ENCODE data around the gene IL18. TPM values are rescaled to one million over a fixed set of nuclear protein-coding genes. Genes with fewer than 3 reads are reported as not detected.

The IL18 gene
- polyA plus RNA-seq, 4 donors, result 18.6 to 74.0 (median 46.1) TPM

DNA sequence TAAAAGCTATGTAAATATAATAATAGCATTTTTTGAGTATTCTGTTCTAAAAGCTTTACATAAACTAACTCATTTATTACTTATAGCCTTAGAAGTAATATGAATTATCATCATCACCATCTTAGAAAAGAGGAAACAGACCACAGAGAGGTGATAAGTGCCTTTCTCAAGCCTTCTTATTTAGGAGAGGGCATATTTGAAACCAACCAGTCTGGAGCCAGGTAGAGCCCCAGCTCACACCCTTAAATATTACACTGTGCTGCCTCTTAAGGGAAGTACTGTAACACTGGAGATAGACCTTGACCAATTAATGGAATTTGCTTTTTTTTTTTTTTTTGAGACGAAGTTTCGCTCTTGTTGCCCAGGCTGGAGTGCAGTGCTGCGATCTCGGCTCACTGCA lies 13.7 kb upstream of the IL18 start:
- Histone ChIP-seq H3K4me3 (ENCODE audit: low read depth in 1 of 3, low read length in 3 of 3) (no peak overlapping the region), H3K9me3 (ENCODE audit: control insufficient read depth in 2 of 2, insufficient read depth in 1 of 2, low read depth in 1 of 2, low read length in 1 of 2) (no peaks in the 10 kb centered on the region), H3K36me3 (ENCODE audit: control insufficient read depth in 3 of 3, insufficient read depth in 2 of 3, low read depth in 1 of 3, low read length in 3 of 3) (no peaks in the 10 kb centered on the region), H3K27ac (ENCODE audit: low read depth in 1 of 3, low read length in 2 of 3) (no peak overlapping the region), H3K27me3 (ENCODE audit: control insufficient read depth in 3 of 3, insufficient read depth in 3 of 3, low read length in 3 of 3) (no peaks in the 10 kb centered on the region), H3K4me1 (ENCODE audit: control insufficient read depth in 3 of 3, insufficient read depth in 2 of 3, low read depth in 1 of 3, low read length in 2 of 3) (peaks cover 3 to 11% (median 3%) of the 10 kb centered on the region in 3 donors)
- WGBS, 3 donors, result 77 to 81% (median 81%) methylated on average over 4 of the region's 4 CpGs
- no peak for DNase-seq
- no peak for FAIRE-seq

DNA sequence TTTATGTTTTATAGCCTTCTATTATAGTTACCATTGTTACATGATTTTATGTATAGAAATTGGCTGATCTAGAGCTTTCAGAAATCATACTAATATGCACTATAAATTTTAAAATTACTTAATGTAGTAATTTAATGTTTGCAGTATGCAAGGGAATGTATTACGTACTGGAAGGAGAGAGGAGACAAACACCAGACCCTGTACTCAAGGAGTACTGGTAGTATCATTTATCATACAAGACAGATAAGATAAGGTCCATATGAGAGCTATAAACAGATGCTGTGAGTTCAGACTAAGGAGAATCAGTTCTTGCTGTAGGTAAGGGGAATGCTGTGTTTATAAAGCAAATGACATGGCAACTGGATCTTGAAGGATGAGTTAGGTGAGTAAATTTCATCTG lies 12.2 kb upstream of the IL18 start:
- no peaks in the 10 kb centered on the region for H3K36me3 ChIP-seq (ENCODE audit: control insufficient read depth in 3 of 3, insufficient read depth in 2 of 3, low read depth in 1 of 3, low read length in 3 of 3)
- H3K27me3 ChIP-seq (ENCODE audit: control insufficient read depth in 3 of 3, insufficient read depth in 3 of 3, low read length in 3 of 3), result no peaks in the 10 kb centered on the region
- WGBS, 3 donors, result 50 to 65% (median 52%) methylated on average over 1 of the region's 1 CpG
- FAIRE-seq (no peak), DNase-seq (peak in 1 of 2 donors; percentile 49)
- H3K27ac ChIP-seq (ENCODE audit: low read depth in 1 of 3, low read length in 2 of 3), result peak overlapping the region in 1 of 3 donors; percentile 80
- H3K4me3 ChIP-seq (ENCODE audit: low read depth in 1 of 3, low read length in 3 of 3), result no peak overlapping the region
- H3K9me3 ChIP-seq (ENCODE audit: control insufficient read depth in 2 of 2, insufficient read depth in 1 of 2, low read depth in 1 of 2, low read length in 1 of 2), result no peaks in the 10 kb centered on the region
- peaks cover 3 to 11% (median 3%) of the 10 kb centered on the region in 3 donors for H3K4me1 ChIP-seq (ENCODE audit: control insufficient read depth in 3 of 3, insufficient read depth in 2 of 3, low read depth in 1 of 3, low read length in 2 of 3)

DNA sequence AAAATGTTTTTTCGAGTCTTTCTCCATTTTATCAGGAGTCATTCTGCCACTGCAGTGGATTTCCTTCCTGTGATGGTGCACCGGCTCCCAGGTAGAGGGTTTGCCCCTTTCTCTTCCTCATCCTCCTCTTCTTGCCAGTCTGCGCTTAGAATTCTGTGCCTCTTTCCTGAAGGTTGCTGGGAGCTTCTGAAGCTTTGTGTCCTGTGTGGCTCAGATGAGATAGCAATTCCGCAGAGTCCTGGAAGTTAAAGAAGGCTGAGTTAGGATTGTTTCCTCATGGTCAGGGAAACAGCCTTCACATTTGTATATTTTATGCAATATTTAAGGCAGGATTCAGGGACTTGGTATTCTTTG lies 11.7 kb upstream of the IL18 start:
- H3K36me3 ChIP-seq (ENCODE audit: control insufficient read depth in 3 of 3, insufficient read depth in 2 of 3, low read depth in 1 of 3, low read length in 3 of 3), result no peaks in the 10 kb centered on the region
- 13 to 16% (median 15%) methylated on average over 4 of the region's 4 CpGs for WGBS, 3 donors
- peak overlapping the region in 1 of 3 donors; percentile 49 for H3K4me3 ChIP-seq (ENCODE audit: low read depth in 1 of 3, low read length in 3 of 3)
- FAIRE-seq (no peak), DNase-seq (no peak)
- no peaks in the 10 kb centered on the region for H3K9me3 ChIP-seq (ENCODE audit: control insufficient read depth in 2 of 2, insufficient read depth in 1 of 2, low read depth in 1 of 2, low read length in 1 of 2)
- H3K27me3 ChIP-seq (ENCODE audit: control insufficient read depth in 3 of 3, insufficient read depth in 3 of 3, low read length in 3 of 3), result no peaks in the 10 kb centered on the region
- peaks cover 3 to 11% (median 3%) of the 10 kb centered on the region in 3 donors for H3K4me1 ChIP-seq (ENCODE audit: control insufficient read depth in 3 of 3, insufficient read depth in 2 of 3, low read depth in 1 of 3, low read length in 2 of 3)
- H3K27ac ChIP-seq (ENCODE audit: low read depth in 1 of 3, low read length in 2 of 3), result peak overlapping the region in 2 of 3 donors; percentile 57 to 80

DNA sequence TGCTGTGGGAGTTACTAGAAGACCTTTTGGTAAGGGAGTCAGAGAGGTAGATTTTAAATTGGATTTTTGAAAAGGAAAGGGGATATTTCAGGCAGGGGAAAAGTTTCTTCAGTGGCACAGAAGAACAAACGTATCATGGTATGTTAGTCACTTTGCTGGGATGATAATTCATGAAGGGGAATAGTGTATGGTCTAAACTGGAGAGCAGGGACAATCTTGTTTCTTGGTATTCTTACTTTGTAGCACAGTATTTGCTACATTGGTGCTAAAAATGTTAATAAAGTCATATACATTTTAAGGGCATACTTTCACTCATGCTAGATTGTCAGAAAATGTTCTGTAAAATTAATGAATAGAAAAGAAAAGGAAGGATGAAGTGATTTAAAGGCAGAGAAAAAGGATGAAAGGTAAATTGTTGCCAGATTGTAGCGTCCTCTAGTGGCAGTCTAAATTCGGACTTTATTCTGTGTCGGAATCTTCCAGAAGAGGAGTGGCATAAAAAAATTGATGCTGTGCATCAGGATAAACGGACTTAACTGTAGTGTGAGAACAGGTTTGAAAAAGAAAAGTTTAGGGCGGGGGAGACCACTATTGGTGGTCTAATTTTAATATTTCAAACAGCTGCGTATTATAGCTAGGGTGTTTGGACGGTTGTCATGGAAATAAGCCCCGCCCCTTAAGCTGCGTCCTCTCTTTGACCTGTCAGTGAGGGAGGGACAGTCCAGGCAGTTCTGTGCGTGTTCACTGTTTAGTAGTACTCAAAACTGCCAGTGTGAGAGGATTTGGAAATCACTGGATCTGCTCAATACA lies 11.1 kb upstream of the IL18 start, which contains the start of gene BCO2:
Gene BCO2 (plus strand): TSS at position 724 of the 810 bp plus-strand sequence. CDS start 90 bp downstream, outside the sequence.
- Histone ChIP-seq H3K27ac (ENCODE audit: low read depth in 1 of 3, low read length in 2 of 3) (peak within 1 kb of the TSS in 2 of 3 donors; percentile 57 to 80), H3K36me3 (ENCODE audit: control insufficient read depth in 3 of 3, insufficient read depth in 2 of 3, low read depth in 1 of 3, low read length in 3 of 3) (no peaks in the 10 kb centered on the region), H3K27me3 (ENCODE audit: control insufficient read depth in 3 of 3, insufficient read depth in 3 of 3, low read length in 3 of 3) (no peaks in the 10 kb centered on the region), H3K4me3 (ENCODE audit: low read depth in 1 of 3, low read length in 3 of 3) (peak within 1 kb of the TSS in 2 of 3 donors; percentile 11 to 49), H3K4me1 (ENCODE audit: control insufficient read depth in 3 of 3, insufficient read depth in 2 of 3, low read depth in 1 of 3, low read length in 2 of 3) (peaks cover 3 to 11% (median 3%) of the 10 kb centered on the region in 3 donors), H3K9me3 (ENCODE audit: control insufficient read depth in 2 of 2, insufficient read depth in 1 of 2, low read depth in 1 of 2, low read length in 1 of 2) (no peaks in the 10 kb centered on the region)
- FAIRE-seq, result no peak
- 4 to 10% (median 6%) methylated on average over 11 of the region's 11 CpGs for WGBS, 3 donors
- DNase-seq, result peak; percentile 75 to 89

DNA sequence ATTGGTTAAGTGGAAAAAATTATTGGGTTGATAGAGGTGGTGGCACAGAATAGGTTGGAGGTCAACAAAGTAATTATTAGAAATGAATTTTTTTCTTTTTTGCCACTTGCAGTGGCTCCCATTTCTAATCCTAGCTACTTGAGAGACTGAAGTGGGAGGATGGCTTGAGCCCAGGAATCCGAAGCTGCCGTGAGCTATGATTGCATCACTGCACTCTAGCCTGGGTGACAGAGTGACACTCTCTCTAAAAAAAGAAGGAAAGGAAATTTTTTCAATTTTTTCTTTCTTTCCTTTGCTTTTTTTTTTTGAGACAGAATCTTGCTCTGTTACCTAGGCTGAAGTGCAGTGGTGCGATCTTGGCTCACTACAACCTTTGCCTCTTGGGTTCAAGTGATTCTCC lies 9.3 kb upstream of the IL18 start:
- no peaks in the 10 kb centered on the region for H3K9me3 ChIP-seq (ENCODE audit: control insufficient read depth in 2 of 2, insufficient read depth in 1 of 2, low read depth in 1 of 2, low read length in 1 of 2)
- FAIRE-seq (no peak), DNase-seq (no peak)
- no peaks in the 10 kb centered on the region for H3K36me3 ChIP-seq (ENCODE audit: control insufficient read depth in 3 of 3, insufficient read depth in 2 of 3, low read depth in 1 of 3, low read length in 3 of 3)
- H3K4me3 ChIP-seq (ENCODE audit: low read depth in 1 of 3, low read length in 3 of 3), result no peak overlapping the region
- H3K27ac ChIP-seq (ENCODE audit: low read depth in 1 of 3, low read length in 2 of 3), result no peak overlapping the region
- no peaks in the 10 kb centered on the region for H3K27me3 ChIP-seq (ENCODE audit: control insufficient read depth in 3 of 3, insufficient read depth in 3 of 3, low read length in 3 of 3)
- 73 to 87% (median 80%) methylated on average over 3 of the region's 3 CpGs for WGBS, 3 donors
- peaks cover 3 to 11% (median 3%) of the 10 kb centered on the region in 3 donors for H3K4me1 ChIP-seq (ENCODE audit: control insufficient read depth in 3 of 3, insufficient read depth in 2 of 3, low read depth in 1 of 3, low read length in 2 of 3)

DNA sequence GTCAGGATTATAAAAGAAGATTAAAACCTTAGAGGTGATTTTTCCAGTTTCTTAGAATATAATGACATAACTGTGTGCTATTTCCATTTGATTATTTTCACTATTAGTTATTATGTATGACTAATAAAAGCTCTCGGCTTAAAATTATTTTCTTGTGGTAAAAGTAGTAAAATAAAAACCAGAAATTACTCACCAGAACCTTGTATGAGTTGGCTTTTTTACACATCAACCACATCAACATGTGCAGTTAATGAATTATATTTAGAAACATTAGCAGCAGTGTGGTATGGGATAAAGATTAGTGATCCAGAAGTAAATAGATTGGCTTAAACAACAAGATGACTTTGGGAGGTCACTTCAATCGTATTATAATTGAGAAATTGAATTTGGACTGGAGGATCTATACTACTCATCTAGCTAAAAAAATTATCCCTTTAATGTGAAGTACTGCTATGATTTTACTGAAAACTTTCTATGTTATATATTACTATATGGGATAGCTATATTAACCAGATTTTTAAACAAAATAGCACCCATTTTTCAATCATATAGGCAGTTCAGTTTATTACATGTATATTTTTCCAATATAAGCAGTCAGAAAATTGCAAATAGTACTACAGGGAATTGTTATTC lies 8.6 kb upstream of the IL18 start:
- WGBS, 3 donors, result 60 to 78% (median 64%) methylated on average over 2 of the region's 2 CpGs
- FAIRE-seq (no peak), DNase-seq (no peak)
- Histone ChIP-seq H3K27me3 (ENCODE audit: control insufficient read depth in 3 of 3, insufficient read depth in 3 of 3, low read length in 3 of 3) (no peaks in the 10 kb centered on the region), H3K4me3 (ENCODE audit: low read depth in 1 of 3, low read length in 3 of 3) (no peak overlapping the region), H3K27ac (ENCODE audit: low read depth in 1 of 3, low read length in 2 of 3) (no peak overlapping the region), H3K9me3 (ENCODE audit: control insufficient read depth in 2 of 2, insufficient read depth in 1 of 2, low read depth in 1 of 2, low read length in 1 of 2) (no peaks in the 10 kb centered on the region), H3K4me1 (ENCODE audit: control insufficient read depth in 3 of 3, insufficient read depth in 2 of 3, low read depth in 1 of 3, low read length in 2 of 3) (peaks cover 3 to 11% (median 3%) of the 10 kb centered on the region in 3 donors), H3K36me3 (ENCODE audit: control insufficient read depth in 3 of 3, insufficient read depth in 2 of 3, low read depth in 1 of 3, low read length in 3 of 3) (no peaks in the 10 kb centered on the region)

DNA sequence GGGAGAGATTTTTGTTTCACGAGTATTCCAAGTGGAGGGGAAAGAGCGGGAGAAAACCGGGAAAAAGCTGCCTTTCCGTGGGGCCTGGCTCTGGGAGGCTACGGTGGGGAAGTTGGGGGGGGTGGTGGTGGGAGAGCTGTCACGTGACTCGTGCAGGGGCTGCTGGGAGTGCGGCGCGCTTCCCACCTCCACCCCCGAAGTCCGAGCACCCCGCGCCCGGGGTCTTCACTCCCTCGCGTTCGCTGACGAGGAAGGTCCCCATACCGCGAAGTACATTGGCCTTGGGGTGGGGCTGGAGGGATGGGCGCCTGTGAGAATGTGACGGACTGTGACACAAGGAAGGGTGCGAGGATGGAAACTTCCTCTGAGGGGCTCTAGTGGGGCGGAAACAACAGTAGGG lies 3.3 kb upstream of the IL18 start, which contains the start of gene TEX12:
Gene TEX12 (plus strand): TSS at position 228 of the 400 bp plus-strand sequence. CDS start 1,897 bp downstream, outside the sequence.
- H3K4me1 ChIP-seq (ENCODE audit: control insufficient read depth in 3 of 3, insufficient read depth in 2 of 3, low read depth in 1 of 3, low read length in 2 of 3), result peaks cover 2 to 10% (median 4%) of the 10 kb centered on the region in 3 donors
- DNase-seq (no peak), FAIRE-seq (no peak)
- no peak within 1 kb of the TSS for H3K4me3 ChIP-seq (ENCODE audit: low read depth in 1 of 3, low read length in 3 of 3)
- H3K27me3 ChIP-seq (ENCODE audit: control insufficient read depth in 3 of 3, insufficient read depth in 3 of 3, low read length in 3 of 3), result no peaks in the 10 kb centered on the region
- peak within 1 kb of the TSS; percentile 45 to 84 (median 83) for H3K27ac ChIP-seq (ENCODE audit: low read depth in 1 of 3, low read length in 2 of 3)
- 86 to 87% (median 87%) methylated on average over 24 to 25 of the region's 25 CpGs for WGBS, 3 donors
- no peaks in the 10 kb centered on the region for H3K9me3 ChIP-seq (ENCODE audit: control insufficient read depth in 2 of 2, insufficient read depth in 1 of 2, low read depth in 1 of 2, low read length in 1 of 2)
- H3K36me3 ChIP-seq (ENCODE audit: control insufficient read depth in 3 of 3, insufficient read depth in 2 of 3, low read depth in 1 of 3, low read length in 3 of 3), result no peaks in the 10 kb centered on the region

DNA sequence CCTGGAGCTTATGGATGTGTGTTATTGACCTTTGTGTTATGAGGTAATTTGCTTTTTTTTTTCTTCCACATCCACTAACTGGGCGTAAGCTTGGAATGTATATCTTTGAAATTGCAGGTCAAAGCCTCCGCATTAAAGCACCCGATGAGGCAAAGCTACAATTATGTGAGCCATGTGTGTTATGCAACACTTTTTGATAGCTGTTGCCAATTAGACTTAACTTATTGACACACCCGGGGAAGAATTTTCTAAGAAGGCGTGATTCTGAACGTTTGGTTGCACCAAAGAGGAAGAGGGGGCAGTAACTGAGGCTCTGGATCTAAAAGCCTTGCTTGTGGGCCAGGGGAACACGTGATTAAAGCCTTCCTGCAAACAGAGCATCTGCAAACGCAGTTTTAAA lies 2.7 kb upstream of the IL18 start:
- FAIRE-seq (no peak), DNase-seq (peak; percentile 88 to 95)
- no peaks in the 10 kb centered on the region for H3K27me3 ChIP-seq (ENCODE audit: control insufficient read depth in 3 of 3, insufficient read depth in 3 of 3, low read length in 3 of 3)
- peak overlapping the region; percentile 45 to 84 (median 83) for H3K27ac ChIP-seq (ENCODE audit: low read depth in 1 of 3, low read length in 2 of 3)
- peaks cover 2 to 10% (median 4%) of the 10 kb centered on the region in 3 donors for H3K4me1 ChIP-seq (ENCODE audit: control insufficient read depth in 3 of 3, insufficient read depth in 2 of 3, low read depth in 1 of 3, low read length in 2 of 3)
- 16 to 57% (median 37%) methylated on average over 8 of the region's 8 CpGs for WGBS, 3 donors
- no peaks in the 10 kb centered on the region for H3K36me3 ChIP-seq (ENCODE audit: control insufficient read depth in 3 of 3, insufficient read depth in 2 of 3, low read depth in 1 of 3, low read length in 3 of 3)
- no peaks in the 10 kb centered on the region for H3K9me3 ChIP-seq (ENCODE audit: control insufficient read depth in 2 of 2, insufficient read depth in 1 of 2, low read depth in 1 of 2, low read length in 1 of 2)
- H3K4me3 ChIP-seq (ENCODE audit: low read depth in 1 of 3, low read length in 3 of 3), result no peak overlapping the region
